WTC11 (cell line): ENCODE results near the gene HS1BP3. TPM values are rescaled to one million over a fixed set of nuclear protein-coding genes. Genes with fewer than 3 reads are reported as not detected.

Source experiments
- ATAC-seq: fragments of 200-7000 bp; cut with Tn5 transposase; 2 replicates; pipeline ENCODE4 v1.10.0; 2021; ENCODE audit warnings: mild to moderate bottlenecking, moderate library complexity
- CTCF ChIA-PET: fragments of 300-600 bp; sonication (Branson Sonifier 250); formaldehyde crosslinking; loops from one replicate; lab custom pipeline; 2021; ENCODE audit warnings: antibody characterized with exemption; lab: Charles Lee
- POLR2A ChIA-PET: fragments of 350-600 bp; sonication (Branson Sonifier 250); formaldehyde crosslinking; loops from one replicate; lab custom pipeline; 2021; ENCODE audit warnings: antibody characterized with exemption; lab: Charles Lee
- DNase-seq: peaks from one replicate; pipeline ENCODE4 v3.0.0; 2021; ENCODE audit warnings: low spot score
- H3K27ac Mint-ChIP-seq: 2 replicates; pipeline ENCODE4 v1.8.0; 2021; ENCODE audit warnings: mixed read lengths
- H3K27me3 Mint-ChIP-seq: 2 replicates; pipeline ENCODE4 v1.8.0; 2021; ENCODE audit warnings: low read depth, mild to moderate bottlenecking, moderate library complexity, mixed read lengths
- H3K36me3 Mint-ChIP-seq: 2 replicates; pipeline ENCODE4 v1.8.0; 2021; ENCODE audit warnings: mixed read lengths
- H3K4me1 Mint-ChIP-seq: 2 replicates; pipeline ENCODE4 v1.8.0; 2022; ENCODE audit warnings: mixed read lengths
- H3K4me3 Mint-ChIP-seq: 2 replicates; pipeline ENCODE4 v1.8.0; 2021; ENCODE audit warnings: mild to moderate bottlenecking, moderate library complexity, mixed read lengths
- H3K9me3 Mint-ChIP-seq: 2 replicates; pipeline ENCODE4 v1.8.0; 2021; ENCODE audit warnings: mixed read lengths
- ETV6 ChIP-seq: sonication (generic); formaldehyde crosslinking; IDR thresholded peaks from 2 replicates; pipeline ENCODE4 v1.8.1; 2022; ENCODE audit warnings: mild to moderate bottlenecking, missing genetic modification reagents
- GTF2I ChIP-seq: fragments of 250-450 bp; sonication (Bioruptor Pico); conservative IDR thresholded peaks from 2 replicates; pipeline ENCODE4 v1.4.0; 2021; ENCODE audit warnings: mild to moderate bottlenecking
- JAZF1 ChIP-seq: fragments of 250-450 bp; sonication (Bioruptor Pico); IDR thresholded peaks from 2 replicates; pipeline ENCODE4 v1.9.0; 2021; ENCODE audit warnings: moderate library complexity, mild to moderate bottlenecking, inconsistent platforms
- KAT7 ChIP-seq: sonication (generic); formaldehyde crosslinking; IDR thresholded peaks from 2 replicates; pipeline ENCODE4 v1.8.1; 2023; ENCODE audit warnings: missing genetic modification reagents, mild to moderate bottlenecking, borderline replicate concordance
- NR1H2 ChIP-seq: sonication (generic); formaldehyde crosslinking; IDR thresholded peaks from 2 replicates; pipeline ENCODE4 v1.9.0; 2021; ENCODE audit warnings: mild to moderate bottlenecking, moderate library complexity, missing genetic modification reagents
- RORB ChIP-seq: fragments of 250-450 bp; sonication (Bioruptor Pico); IDR thresholded peaks from 2 replicates; pipeline ENCODE4 v1.9.0; 2021; ENCODE audit warnings: mild to moderate bottlenecking
- SMAD3 ChIP-seq: sonication (generic); formaldehyde crosslinking; IDR thresholded peaks from 2 replicates; pipeline ENCODE4 v1.8.0; 2022; ENCODE audit warnings: missing genetic modification reagents, mild to moderate bottlenecking, borderline replicate concordance
- SOX15 ChIP-seq: fragments of 250-450 bp; sonication (Bioruptor Pico); IDR thresholded peaks from 2 replicates; pipeline ENCODE4 v1.9.0; 2021; ENCODE audit warnings: mild to moderate bottlenecking
- SP1 ChIP-seq: sonication (generic); formaldehyde crosslinking; conservative IDR thresholded peaks from 2 replicates; pipeline ENCODE4 v1.8.1; 2022; ENCODE audit warnings: missing genetic modification reagents
- ZBTB21 ChIP-seq: sonication (generic); formaldehyde crosslinking; IDR thresholded peaks from 2 replicates; pipeline ENCODE4 v1.8.1; 2023; ENCODE audit warnings: mild to moderate bottlenecking, missing genetic modification reagents, borderline replicate concordance
- ZNF263 ChIP-seq: sonication (generic); formaldehyde crosslinking; IDR thresholded peaks from 2 replicates; pipeline ENCODE4 v1.8.1; 2022; ENCODE audit warnings: low read depth, mild to moderate bottlenecking, moderate library complexity, missing genetic modification reagents
- total RNA-seq: library from RNA; stranded (reverse); gene quantifications from 3 replicates; pipeline ENCODE4 v1.2.3, GENCODE V29; 2021
- TF ChIP-seq, protein P1 (sequence below): sonication (generic); formaldehyde crosslinking; IDR thresholded peaks from 2 replicates; pipeline ENCODE4 v1.8.1; 2023; ENCODE audit warnings: mild to moderate bottlenecking, missing genetic modification reagents
- TF ChIP-seq, protein P2 (sequence below): sonication (generic); formaldehyde crosslinking; IDR thresholded peaks from 2 replicates; pipeline ENCODE4 v1.8.1; 2023; ENCODE audit warnings: mild to moderate bottlenecking, missing genetic modification reagents, borderline replicate concordance
- TF ChIP-seq, protein P3 (sequence below): sonication (generic); formaldehyde crosslinking; IDR thresholded peaks from 2 replicates; pipeline ENCODE4 v1.8.1; 2022; ENCODE audit warnings: missing genetic modification reagents, borderline replicate concordance
- TF ChIP-seq, protein P4 (sequence below): fragments of 200-600 bp; IDR thresholded peaks from 2 replicates; pipeline ENCODE4 v1.8.0; 2022; ENCODE audit warnings: antibody characterized with exemption

HS1BP3 gene
- total RNA-seq, 1 experiment from 2014 or later = 17.9 TPM

DNA sequence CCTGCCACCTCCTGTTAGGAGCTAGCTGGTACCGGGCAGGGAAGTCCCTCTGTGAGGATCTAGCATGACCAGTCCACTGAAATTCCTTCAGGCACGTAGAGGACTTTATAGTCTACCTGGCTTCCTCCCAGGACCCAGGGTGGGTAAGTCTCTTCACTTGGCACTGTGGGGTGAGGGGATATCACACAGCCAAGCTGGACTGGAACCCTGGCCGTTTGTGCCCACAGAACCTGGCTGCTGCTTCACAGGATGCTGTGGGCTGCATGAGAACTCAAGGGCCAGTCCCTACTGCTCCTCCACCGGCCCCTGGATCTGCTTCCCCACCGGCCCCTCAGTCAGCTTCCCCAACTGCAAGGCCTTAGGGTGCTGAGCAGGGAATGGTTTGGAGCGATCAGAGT, 35.8 kb downstream of the HS1BP3 start:
- ATAC-seq = no peak
- Mint-ChIP-seq H3K4me3 (no peak overlapping the region), H3K36me3 (no peaks in the 10 kb centered on the region), H3K27me3 (no peaks in the 10 kb centered on the region), H3K9me3 (no peaks in the 10 kb centered on the region), H3K27ac (no peak overlapping the region), H3K4me1 (peaks cover 35% of the 10 kb centered on the region)
- TF ChIP-seq JAZF1 (CRISPR knock-in tag) = no peak
- TF ChIP-seq, protein P1, sequence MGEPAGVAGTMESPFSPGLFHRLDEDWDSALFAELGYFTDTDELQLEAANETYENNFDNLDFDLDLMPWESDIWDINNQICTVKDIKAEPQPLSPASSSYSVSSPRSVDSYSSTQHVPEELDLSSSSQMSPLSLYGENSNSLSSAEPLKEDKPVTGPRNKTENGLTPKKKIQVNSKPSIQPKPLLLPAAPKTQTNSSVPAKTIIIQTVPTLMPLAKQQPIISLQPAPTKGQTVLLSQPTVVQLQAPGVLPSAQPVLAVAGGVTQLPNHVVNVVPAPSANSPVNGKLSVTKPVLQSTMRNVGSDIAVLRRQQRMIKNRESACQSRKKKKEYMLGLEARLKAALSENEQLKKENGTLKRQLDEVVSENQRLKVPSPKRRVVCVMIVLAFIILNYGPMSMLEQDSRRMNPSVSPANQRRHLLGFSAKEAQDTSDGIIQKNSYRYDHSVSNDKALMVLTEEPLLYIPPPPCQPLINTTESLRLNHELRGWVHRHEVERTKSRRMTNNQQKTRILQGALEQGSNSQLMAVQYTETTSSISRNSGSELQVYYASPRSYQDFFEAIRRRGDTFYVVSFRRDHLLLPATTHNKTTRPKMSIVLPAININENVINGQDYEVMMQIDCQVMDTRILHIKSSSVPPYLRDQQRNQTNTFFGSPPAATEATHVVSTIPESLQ = no peak
- POLR2A ChIA-PET = interaction anchor here (3.9 kb wide), 1 partner anchor 168 kb away, joined by 27 read pairs; the partner anchor contains the start of gene RHOB
- CTCF ChIA-PET = interaction anchor here (0.9 to 4.2 kb wide), 16 partner anchors 10 to 372 kb away, joined by 3 to 27 read pairs (median 4); partner anchors contain the start of genes HS1BP3 and RHOB
- DNase-seq = no peak

DNA sequence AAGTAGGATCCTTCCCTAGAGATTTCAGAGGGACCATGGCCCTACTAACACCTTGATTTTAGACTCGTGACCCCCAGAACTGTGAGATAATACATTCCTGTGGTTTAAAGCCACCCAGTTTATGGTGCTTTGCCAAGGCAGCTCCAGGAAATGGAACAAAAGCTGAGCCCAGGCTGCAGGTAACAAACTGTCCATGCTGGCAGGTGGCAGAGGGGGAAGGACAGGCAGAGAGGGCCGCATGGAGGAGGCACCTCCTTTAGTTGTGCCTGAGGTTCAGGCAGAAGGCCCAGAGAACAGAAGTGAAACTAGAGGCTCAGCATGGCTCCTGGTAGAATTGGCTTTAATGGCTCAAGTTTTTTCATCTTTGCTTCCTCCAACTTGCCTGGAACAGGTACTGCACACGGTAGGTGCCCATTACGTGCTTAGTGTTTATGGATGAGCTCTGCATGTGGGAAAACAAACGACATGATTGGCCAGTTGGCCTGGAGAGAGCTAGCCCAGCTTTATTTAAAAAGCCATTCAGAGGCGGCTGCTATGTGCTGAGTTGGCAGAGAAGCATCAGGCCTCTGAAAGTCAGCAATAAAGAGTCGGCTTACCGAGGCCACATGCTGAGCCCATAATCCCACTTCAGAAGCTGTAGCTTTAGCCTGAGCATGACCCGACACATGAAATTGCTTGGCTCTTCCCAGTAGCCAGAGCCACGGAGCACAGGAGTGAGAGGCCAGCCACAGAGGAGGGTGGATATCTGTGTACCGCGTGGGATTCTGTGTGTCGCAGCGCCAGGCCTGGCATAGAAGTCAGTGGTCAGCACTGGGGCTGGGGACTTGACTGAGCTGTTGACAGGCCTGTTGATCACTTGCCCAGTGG, 36.5 kb downstream of the HS1BP3 start:
- Mint-ChIP-seq H3K27me3 (no peaks in the 10 kb centered on the region), H3K36me3 (no peaks in the 10 kb centered on the region), H3K4me1 (peaks cover 35% of the 10 kb centered on the region), H3K27ac (peak overlapping the region; percentile 90), H3K9me3 (no peaks in the 10 kb centered on the region), H3K4me3 (no peak overlapping the region)
- peak; percentile 45 for ATAC-seq
- ChIA-PET POLR2A (interaction anchor here (3.9 kb wide), 1 partner anchor 167 kb away, joined by 27 read pairs; the partner anchor contains the start of gene RHOB), CTCF (interaction anchor here (0.6 to 4.2 kb wide), 17 partner anchors 10 to 372 kb away, joined by 3 to 27 read pairs (median 4); partner anchors contain the start of genes HS1BP3 and RHOB)
- DNase-seq = no peak
- TF ChIP-seq SP1 (CRISPR knock-in tag) = no peak
- TF ChIP-seq, protein P2, sequence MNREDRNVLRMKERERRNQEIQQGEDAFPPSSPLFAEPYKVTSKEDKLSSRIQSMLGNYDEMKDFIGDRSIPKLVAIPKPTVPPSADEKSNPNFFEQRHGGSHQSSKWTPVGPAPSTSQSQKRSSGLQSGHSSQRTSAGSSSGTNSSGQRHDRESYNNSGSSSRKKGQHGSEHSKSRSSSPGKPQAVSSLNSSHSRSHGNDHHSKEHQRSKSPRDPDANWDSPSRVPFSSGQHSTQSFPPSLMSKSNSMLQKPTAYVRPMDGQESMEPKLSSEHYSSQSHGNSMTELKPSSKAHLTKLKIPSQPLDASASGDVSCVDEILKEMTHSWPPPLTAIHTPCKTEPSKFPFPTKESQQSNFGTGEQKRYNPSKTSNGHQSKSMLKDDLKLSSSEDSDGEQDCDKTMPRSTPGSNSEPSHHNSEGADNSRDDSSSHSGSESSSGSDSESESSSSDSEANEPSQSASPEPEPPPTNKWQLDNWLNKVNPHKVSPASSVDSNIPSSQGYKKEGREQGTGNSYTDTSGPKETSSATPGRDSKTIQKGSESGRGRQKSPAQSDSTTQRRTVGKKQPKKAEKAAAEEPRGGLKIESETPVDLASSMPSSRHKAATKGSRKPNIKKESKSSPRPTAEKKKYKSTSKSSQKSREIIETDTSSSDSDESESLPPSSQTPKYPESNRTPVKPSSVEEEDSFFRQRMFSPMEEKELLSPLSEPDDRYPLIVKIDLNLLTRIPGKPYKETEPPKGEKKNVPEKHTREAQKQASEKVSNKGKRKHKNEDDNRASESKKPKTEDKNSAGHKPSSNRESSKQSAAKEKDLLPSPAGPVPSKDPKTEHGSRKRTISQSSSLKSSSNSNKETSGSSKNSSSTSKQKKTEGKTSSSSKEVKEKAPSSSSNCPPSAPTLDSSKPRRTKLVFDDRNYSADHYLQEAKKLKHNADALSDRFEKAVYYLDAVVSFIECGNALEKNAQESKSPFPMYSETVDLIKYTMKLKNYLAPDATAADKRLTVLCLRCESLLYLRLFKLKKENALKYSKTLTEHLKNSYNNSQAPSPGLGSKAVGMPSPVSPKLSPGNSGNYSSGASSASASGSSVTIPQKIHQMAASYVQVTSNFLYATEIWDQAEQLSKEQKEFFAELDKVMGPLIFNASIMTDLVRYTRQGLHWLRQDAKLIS (CRISPR knock-in tag) = no peak
- no peak for TF ChIP-seq SOX15
- TF ChIP-seq ZBTB21 (CRISPR knock-in tag) = no peak
- TF ChIP-seq NR1H2 = no peak
- no peak for TF ChIP-seq ETV6 (CRISPR knock-in tag)
- 0 out of 2 replicates have a peak, but pooled peaks have one; percentile 11 for TF ChIP-seq GTF2I (CRISPR knock-in tag)
- TF ChIP-seq RORB (CRISPR knock-in tag) = no peak
- TF ChIP-seq SMAD3 (CRISPR knock-in tag) = no peak

DNA sequence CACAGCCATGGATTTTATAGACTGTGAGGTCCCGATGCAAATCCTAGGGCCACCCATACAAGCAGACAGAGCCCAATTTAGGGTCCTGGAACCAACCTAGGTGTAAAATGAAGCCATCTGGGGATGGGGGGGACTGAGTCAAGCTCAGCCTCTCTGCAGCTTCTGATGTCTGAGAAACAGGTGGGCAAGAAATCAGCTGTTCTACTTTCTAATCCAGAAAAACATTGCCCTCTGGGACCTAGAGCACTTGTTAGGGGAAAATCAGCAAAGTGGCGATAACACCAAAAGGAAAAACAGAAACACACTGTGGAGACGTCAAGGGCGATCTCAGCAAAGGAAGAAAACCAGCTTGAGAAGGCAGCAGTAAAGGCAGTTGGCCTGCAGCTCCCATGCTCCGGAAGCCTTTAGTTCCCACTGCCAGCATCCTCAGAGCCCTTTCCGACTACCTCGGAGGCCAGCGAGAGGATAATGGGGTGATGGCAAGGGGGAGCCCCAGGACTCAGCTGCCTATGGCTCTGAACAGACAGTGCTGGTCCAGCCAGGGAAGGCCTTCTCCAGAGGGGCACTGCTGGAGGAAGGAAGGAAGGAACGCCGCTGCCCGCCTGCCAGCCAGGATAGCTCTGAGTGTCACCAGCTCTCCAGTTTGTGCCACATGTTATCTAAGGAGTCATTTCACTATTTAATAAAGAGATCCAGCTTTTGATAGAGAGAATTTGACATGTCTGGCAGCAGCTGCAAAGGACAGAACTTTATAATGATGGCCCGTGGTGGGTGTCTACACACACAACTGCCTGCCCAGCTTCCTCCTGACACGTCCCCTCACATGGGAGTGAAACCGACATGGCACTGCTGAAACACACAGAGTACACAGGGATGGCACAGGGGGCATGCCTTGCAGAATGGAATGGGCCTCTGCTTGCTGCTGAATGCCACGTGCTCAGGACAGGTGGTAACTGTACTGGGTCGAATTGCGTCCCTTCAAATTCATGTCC, 37.7 kb downstream of the HS1BP3 start:
- ChIA-PET CTCF (interaction anchor here (1.2 to 4.2 kb wide), 7 partner anchors 22 to 202 kb away, joined by 3 to 27 read pairs (median 4); no protein-coding TSS in a partner anchor), POLR2A (interaction anchor here (3.9 kb wide), 1 partner anchor 166 kb away, joined by 27 read pairs; the partner anchor contains the start of gene RHOB)
- Mint-ChIP-seq H3K4me3 (no peak overlapping the region), H3K27me3 (no peaks in the 10 kb centered on the region), H3K4me1 (peaks cover 35% of the 10 kb centered on the region), H3K36me3 (no peaks in the 10 kb centered on the region), H3K9me3 (no peaks in the 10 kb centered on the region), H3K27ac (no peak overlapping the region)
- TF ChIP-seq, protein P3, sequence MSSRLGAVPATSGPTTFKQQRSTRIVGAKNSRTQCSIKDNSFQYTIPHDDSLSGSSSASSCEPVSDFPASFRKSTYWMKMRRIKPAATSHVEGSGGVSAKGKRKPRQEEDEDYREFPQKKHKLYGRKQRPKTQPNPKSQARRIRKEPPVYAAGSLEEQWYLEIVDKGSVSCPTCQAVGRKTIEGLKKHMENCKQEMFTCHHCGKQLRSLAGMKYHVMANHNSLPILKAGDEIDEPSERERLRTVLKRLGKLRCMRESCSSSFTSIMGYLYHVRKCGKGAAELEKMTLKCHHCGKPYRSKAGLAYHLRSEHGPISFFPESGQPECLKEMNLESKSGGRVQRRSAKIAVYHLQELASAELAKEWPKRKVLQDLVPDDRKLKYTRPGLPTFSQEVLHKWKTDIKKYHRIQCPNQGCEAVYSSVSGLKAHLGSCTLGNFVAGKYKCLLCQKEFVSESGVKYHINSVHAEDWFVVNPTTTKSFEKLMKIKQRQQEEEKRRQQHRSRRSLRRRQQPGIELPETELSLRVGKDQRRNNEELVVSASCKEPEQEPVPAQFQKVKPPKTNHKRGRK (CRISPR knock-in tag) = no peak
- TF ChIP-seq, protein P4, sequence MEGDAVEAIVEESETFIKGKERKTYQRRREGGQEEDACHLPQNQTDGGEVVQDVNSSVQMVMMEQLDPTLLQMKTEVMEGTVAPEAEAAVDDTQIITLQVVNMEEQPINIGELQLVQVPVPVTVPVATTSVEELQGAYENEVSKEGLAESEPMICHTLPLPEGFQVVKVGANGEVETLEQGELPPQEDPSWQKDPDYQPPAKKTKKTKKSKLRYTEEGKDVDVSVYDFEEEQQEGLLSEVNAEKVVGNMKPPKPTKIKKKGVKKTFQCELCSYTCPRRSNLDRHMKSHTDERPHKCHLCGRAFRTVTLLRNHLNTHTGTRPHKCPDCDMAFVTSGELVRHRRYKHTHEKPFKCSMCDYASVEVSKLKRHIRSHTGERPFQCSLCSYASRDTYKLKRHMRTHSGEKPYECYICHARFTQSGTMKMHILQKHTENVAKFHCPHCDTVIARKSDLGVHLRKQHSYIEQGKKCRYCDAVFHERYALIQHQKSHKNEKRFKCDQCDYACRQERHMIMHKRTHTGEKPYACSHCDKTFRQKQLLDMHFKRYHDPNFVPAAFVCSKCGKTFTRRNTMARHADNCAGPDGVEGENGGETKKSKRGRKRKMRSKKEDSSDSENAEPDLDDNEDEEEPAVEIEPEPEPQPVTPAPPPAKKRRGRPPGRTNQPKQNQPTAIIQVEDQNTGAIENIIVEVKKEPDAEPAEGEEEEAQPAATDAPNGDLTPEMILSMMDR = no peak
- TF ChIP-seq KAT7 (CRISPR knock-in tag) (no peak), ZNF263 (CRISPR knock-in tag) (no peak)
- ATAC-seq (no peak), DNase-seq (no peak)
